Stimulated activated CD4-positive, alpha-beta T cell treated with anti-CD3 and anti-CD28 coated beads, Interleukin-2, amount 100 ng/mL, for 24 hours (primary cell): ENCODE data around the gene MCEMP1.

ENCODE experiments used
- DNase-seq, 2 donors: peaks; one replicate each; pipeline ENCODE4 v3.0.0-alpha.2; 2020

Gene MCEMP1

GRCh38 chr19:7672522-7672921, 4.4 kb upstream of the MCEMP1 start:
- no peak for DNase-seq

- DNase-seq = peak in 1 of 2 donors; percentile 63
Measured at GRCh38 chr19:7674010-7675005, 2.6 kb upstream of the MCEMP1 start.

- DNase-seq = no peak
Measured at GRCh38 chr19:7676376-7676775, 514 bp upstream of the MCEMP1 start.

DNA sequence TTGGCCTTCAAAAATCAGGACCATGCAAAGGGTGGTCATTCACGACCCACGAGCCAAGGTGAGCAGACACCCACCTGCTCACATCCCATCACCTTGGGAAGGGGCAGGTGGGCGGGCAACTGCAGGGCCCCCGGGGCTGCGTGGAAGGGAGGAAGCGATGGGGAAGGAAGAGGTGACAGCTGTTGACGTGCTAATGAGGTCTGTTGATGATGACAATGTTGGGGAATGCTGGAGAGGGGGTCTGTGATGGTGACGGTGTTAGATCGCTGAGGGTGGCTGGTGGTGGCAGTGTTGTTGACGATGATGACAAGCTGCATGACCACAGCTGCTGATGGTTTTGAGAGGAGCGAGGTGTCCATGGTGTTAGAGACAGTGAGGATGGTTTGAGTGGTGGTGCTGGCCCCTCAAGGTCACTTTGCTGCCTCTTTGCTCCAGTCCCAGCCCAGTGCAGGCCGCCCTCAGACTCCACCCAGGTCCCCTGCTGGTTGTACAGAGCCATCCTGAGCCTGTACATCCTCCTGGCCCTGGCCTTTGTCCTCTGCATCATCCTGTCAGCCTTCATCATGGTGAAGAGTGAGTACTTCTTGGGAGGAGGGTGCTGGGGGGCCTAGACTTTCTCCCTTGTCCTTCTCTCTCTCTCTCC, 900 bp downstream of the MCEMP1 start:
- no peak for DNase-seq

GRCh38 chr19:7678971-7679751, 2.3 kb downstream of the MCEMP1 start:
- peak; percentile 66 to 73 for DNase-seq

DNA sequence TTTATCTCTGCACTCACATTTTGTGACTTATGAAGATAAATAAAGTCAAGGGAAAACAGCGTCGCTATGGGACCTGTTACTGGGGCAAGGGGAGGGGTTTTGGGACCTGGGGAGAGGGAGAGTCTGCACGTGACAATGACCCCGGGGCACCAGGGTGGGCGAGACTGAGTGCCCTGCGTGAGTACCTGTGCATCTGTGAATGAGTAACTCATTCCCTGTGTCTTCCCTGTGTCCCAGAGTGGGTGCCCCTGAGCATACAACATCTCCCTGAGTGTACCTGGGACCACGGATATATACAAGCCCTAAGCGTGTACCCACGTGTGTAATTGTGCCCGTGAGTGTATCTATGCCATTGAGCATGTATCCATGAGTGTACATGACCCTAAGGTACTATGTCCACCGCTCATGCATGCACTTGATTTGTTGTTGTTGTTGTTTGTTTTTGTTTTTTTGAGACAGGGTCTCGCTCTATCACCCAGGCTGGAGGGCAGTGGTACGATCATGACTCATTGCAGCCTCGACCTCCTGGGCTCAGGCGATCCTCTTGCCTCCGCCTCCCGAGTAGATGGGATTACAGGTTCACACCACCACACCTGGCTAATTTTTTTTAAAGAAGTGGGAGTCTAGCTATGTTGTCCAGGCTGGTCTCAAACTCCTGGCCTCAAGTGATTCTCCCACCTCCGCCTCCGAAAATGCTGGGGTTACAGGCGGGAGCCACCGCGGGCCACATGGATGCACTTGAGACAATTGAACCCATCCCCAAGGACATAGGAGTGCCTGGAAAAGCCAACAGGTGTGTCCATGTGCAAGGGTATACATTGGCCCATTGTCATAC, 3.1 kb downstream of the MCEMP1 start:
- DNase-seq = no peak

DNA sequence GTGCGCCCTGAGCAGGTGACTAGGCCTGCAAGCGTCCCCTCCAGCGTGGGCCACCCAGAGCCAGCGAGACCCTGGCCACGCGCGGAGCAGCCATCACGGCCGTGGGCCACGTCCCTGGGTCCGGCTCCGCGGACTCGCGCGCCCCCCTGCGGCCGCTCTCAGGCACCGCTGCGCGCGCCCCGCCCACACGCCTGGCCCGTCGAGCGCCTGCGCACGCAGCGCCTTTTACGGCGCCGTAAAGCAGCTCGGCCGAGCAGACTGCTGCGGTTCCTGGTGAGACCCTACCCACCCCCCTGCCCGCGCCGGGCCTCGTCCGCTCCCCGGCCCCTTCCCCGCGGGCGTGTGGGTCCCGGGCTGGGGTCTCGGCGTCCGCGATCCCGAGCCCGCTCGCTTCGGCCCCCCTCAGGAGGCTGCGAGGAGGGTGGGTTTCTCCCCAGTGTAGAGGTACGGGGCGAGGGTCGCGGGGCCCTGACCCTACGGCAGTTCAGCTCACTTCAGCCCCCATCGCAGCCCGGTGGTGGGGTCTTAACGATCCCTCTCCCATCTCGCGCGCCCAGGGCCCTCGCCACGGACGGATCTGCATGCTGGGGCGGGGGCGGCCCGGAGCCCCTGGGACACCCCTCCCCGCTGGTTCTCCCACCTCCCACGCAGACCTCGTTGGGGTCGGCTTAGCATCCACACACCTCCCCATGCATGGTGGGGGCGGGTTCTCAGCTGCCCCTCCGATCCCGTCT, 3.9 kb downstream of the MCEMP1 start, which contains the start of gene TRAPPC5:
TRAPPC5 (plus strand) TSS at position 228 of the 734 bp plus-strand sequence. CDS start 1,421 bp downstream, outside the sequence.
- peak; percentile 86 to 90 for DNase-seq

DNA sequence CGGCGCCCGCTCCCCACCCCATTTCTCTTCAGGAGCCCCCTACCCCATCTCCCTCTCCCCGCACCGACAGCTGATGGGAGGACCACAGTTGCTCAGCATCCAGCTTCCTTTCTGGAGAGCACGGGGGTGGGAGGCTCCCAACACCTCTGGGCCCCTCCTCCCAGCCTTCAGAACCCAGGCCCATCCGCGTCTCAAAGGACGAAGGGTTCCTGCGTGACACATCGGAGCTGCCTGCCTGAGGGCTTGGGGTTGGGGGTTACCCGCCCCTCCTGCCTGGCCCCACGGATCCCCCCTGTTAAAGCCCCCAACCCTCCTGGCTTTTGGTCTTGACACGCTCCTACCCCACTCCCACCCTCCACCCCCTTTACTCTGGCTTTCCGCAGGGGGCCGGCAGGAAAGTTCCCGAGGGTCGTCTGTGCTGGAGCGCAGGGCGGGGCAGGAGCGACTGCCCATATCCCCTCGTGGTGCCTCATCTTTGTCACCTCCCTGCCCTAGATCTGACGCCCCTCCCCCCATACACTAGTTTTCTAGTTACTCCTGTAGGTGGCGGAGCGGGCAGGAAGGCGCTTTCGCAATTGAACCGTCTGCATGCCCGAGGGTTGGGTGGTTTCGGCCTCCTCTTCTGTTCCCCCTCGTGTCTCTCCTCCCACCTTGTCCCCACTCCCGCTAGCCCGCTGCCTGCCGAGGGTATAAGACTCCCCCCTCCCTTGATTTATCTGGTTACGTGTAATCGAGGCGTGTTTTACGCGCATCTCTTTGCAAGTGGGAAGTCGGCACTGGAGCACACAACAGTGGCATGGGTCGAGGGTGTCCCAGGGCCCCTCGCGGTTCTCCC, 4.7 kb downstream of the MCEMP1 start:
- peak; percentile 84 to 90 for DNase-seq

- no peak for DNase-seq
Measured at GRCh38 chr19:7682175-7682855, 5.4 kb downstream of the MCEMP1 start.

DNA sequence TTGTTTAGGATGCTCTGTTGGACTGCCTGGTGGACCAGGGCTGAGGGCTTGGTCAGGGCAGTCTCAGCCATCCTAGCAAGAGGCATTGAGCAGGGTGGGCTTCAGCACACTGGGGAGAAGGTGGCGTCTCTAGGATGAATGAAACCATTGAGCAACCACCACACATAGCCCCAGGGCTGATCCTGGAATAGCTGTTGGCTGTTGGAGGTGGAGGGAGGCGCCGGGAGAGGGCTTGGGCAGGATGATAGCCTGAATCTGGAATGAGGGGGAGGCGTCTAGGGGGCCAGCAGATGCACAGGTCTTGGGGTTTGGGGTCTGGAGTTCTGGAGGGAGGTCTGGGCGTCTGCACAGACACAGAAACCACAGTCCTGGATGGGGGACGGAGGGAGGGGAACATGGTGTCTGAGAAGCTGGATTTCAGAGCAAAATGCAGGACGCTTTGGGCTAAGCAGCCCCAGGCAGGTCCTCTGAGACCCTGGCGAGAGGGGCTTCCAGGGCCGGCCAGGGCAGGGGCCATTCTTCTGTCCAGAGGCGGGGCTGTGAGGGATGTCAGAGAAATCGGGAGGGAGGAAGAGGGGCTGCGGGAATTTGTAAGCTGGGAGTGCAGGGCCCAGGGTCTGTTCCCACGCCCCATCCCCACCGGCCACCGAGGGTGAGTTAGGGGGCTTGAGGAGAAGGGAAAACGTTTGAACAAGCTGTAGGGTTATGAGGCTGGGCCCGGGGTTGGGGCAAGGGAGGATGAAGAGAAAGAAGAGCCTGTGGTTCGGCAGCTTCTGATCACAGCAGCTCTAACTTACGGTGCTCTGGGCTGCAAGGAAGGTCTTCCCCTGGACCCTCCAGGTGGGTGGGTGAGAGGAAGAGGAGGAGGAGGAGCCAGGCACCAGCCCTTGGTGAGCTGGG, 8.9 kb downstream of the MCEMP1 start:
- no peak for DNase-seq

GRCh38 chr19:7687177-7687576, 10.3 kb downstream of the MCEMP1 start:
- no peak for DNase-seq

- no peak for DNase-seq
Measured at GRCh38 chr19:7689165-7689564, 12.3 kb downstream of the MCEMP1 start.

GRCh38 chr19:7690779-7691258, 13.9 kb downstream of the MCEMP1 start:
- no peak for DNase-seq

DNA sequence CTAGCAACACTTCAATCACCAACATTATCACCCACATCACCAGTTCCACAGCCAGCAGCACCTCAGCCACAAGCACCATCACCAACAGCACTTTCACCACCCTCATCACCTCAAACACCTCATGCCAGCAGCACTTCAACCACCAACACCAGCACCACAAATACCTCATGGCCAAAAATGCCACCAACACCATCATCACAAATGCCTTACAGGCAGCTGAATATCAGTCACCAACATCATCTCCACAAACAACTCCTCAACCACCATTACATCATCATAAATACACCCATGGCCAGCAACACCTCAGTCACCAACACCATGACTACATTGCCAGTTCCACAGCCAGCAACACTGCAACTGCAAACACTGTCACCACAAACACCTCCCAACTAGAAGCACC, 14.6 kb downstream of the MCEMP1 start:
- no peak for DNase-seq

DNA sequence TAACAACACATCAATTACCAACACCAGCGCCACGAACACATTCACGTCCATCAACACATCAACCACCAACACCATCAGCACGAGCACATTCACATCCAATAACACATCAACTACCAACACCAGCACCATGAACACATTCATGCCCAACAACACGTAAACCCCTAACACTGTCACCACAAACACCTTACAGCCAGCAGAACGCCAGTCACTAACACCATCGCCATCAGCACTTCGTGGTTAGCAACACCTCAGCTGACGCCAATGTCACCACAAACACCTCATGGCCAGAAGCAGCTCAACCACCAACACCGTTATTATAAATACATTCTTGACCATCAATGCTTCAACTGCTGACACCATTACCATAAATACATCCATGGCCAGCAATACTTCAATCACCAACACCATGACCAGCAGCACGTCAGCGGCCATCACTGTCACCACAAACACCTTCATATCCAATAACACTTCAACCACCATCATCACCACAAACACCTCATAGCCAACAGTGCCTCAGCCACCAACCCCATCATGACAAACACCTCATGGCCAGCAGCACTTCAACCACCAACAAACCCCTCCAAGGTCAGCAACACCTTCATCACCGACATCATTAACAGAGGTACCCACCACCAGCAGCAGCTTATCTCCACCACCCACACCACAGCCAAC, 15.7 kb downstream of the MCEMP1 start:
- no peak for DNase-seq

GRCh38 chr19:7694499-7694898, 17.6 kb downstream of the MCEMP1 start:
- no peak for DNase-seq

- DNase-seq = no peak
Measured at GRCh38 chr19:7697721-7698287, 20.9 kb downstream of the MCEMP1 start.

DNA sequence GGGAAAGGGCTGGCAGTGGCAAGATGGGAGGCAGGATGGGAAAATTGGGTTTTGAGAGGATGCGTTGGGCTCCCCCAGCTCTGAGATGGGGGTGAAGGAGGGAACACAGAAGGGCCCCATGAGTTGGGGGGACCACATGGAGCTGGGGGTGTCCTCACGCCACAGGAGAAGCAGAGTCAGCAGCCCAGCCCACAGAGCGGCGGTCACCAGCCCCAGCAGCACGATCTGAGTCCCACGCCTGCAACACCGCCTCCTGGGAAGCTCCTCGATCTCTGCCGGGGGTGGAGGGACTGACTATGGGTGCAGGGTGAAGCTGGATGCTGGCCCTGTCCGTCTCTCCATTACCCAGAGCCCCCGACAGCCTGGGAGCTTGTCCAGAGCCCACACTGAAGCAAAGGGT, 21.7 kb downstream of the MCEMP1 start:
- no peak for DNase-seq
